Upper lobe of left lung (tissue), 6 donors: ENCODE results near the gene NFIX. TPM values are rescaled to one million over a fixed set of nuclear protein-coding genes. Genes with fewer than 3 reads are reported as not detected.

Experiments used
- ATAC-seq, 2 donors: fragments of 200-7000 bp; cut with Tn5 transposase; one replicate each; pipeline ENCODE4 v1.9.1; 2022; ENCODE audit warnings: mild to moderate bottlenecking in 2 of 2, moderate library complexity in 2 of 2; ENCODE audit not compliant: low FRiP score in 2 of 2
- DNase-seq, 2 donors: peaks; one replicate each; pipeline ENCODE4 v3.0.0-alpha.2; 2019 to 2020
- H3K27ac ChIP-seq, 4 donors: fragments of 200-600 bp; sonication (generic); one replicate each; pipeline ENCODE4 v1.5.1; 2016 to 2019
- H3K27me3 ChIP-seq, 4 donors: fragments of 200-600 bp; sonication (generic); one replicate each; pipeline ENCODE4 v1.5.1; 2017 to 2019
- H3K36me3 ChIP-seq, 4 donors: fragments of 200-600 bp; sonication (generic); one replicate each; pipeline ENCODE4 v1.5.1; 2016 to 2019
- H3K4me1 ChIP-seq, 4 donors: fragments of 200-600 bp; sonication (generic); one replicate each; pipeline ENCODE4 v1.5.1; 2018 to 2019
- H3K4me3 ChIP-seq, 4 donors: fragments of 200-600 bp; sonication (generic); one replicate each; pipeline ENCODE4 v1.5.1; 2017 to 2019; ENCODE audit warnings: mild to moderate bottlenecking in 2 of 4, moderate library complexity in 1 of 4
- H3K9me3 ChIP-seq, 4 donors: fragments of 200-600 bp; sonication (generic); one replicate each; pipeline ENCODE4 v1.5.1; 2018 to 2019
- EP300 ChIP-seq, 4 donors: sonication (generic); formaldehyde crosslinking; IDR thresholded peaks; one replicate each; pipeline ENCODE4 v1.5.1; 2017; ENCODE audit warnings: antibody characterized with exemption in 4 of 4, control low read depth in 2 of 4
- POLR2A ChIP-seq, 4 donors: fragments of 450-650 bp; IDR thresholded peaks; one replicate each; pipeline ENCODE4 v1.5.1; 2016 to 2017; ENCODE audit warnings: antibody characterized with exemption in 4 of 4, mild to moderate bottlenecking in 2 of 4
- POLR2AphosphoS5 ChIP-seq, 2 donors: sonication (generic); formaldehyde crosslinking; IDR thresholded peaks; one replicate each; pipeline ENCODE4 v1.5.1; 2017; ENCODE audit warnings: antibody characterized with exemption in 2 of 2
- WGBS, 2 donors: methylation state at CpG; one replicate each; pipeline ENCODE4 v1.1.5; 2017 to 2018; 5-methylcytosine and 5-hydroxymethylcytosine counted together
- total RNA-seq, 6 donors: library from RNA; depleted of rRNA in 4 of 6; stranded (reverse); fragments of >200 nt in 4 of 6; gene quantifications; one replicate each; pipeline versions ENCODE4 v1.1.0 to v1.2.1, GENCODE V29; 2016 to 2021
- TF ChIP-seq, protein P1 (sequence below), 6 experiments: fragments of 450-650 bp in 4 of 6; fragments of 200-600 bp in 2 of 6; sonication (generic) in 2 of 6; IDR thresholded peaks; one replicate each; pipeline ENCODE4 v1.5.1; 2016 to 2019; ENCODE audit warnings: antibody characterized with exemption in 6 of 6
- donor health status: DM: no; HTN: no; CAD: no; lungs with moderate emphysema.
- donor health status: DM: no; HTN: yes; CAD: no; lungs with severe emphysema.

The NFIX gene
- total RNA-seq, 6 donors from 2014 or later = 64.0 to 188 (median 107) TPM

DNA sequence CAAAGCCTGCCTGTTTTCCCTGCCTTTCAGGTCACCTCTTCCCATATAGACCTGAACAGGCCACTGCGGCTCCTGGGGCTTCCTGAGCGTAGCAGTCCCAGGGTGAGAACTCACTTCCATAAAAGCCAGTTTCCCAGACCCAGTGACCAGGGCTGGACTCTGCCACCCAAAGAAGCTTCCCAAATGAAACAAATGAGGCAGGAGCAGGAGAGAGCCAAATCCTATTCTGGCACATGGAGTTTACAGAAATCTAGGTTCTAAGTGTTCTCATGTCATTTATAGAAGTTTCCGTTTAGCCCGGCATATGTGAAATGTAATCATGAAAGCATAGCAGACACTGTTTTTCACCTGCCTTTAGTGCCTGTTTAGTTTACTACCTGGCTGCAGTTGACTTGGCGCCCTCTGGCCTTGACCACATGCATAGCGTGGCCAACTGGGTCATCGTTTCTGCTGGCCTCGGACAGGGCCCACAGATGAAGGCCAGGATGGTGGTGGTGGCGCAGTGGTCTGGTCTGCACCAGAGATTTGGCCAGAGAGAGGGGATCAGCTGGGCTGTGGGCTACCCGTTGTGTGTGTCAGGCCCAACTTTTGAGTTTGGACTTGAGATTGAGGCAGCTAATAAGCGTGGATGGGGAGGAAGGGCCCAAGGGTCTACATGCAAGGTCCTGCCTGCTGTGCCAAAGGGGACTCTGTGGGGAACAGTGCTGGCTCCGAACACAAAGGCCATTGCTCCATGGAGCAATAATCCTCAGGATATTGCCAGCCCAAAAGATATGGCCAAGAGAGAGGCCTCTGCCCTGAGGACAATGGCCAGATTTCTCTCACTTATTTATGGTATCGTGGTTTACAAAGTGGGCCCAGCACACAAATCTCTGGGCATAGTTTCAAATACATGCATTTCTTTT is 43.3 kb downstream of the NFIX start:
- no peaks in the 10 kb centered on the region for H3K27me3 ChIP-seq
- peak overlapping the region; percentile 68 to 89 (median 78) for H3K27ac ChIP-seq
- WGBS, 2 donors = 83 to 89% methylated on average over 13 of the region's 13 CpGs
- H3K9me3 ChIP-seq = no peaks in the 10 kb centered on the region
- DNase-seq (no peak), ATAC-seq (no peak)
- no peak for TF ChIP-seq EP300 (IDR thresholded peaks at IDR 0.05)
- TF ChIP-seq, protein P1, sequence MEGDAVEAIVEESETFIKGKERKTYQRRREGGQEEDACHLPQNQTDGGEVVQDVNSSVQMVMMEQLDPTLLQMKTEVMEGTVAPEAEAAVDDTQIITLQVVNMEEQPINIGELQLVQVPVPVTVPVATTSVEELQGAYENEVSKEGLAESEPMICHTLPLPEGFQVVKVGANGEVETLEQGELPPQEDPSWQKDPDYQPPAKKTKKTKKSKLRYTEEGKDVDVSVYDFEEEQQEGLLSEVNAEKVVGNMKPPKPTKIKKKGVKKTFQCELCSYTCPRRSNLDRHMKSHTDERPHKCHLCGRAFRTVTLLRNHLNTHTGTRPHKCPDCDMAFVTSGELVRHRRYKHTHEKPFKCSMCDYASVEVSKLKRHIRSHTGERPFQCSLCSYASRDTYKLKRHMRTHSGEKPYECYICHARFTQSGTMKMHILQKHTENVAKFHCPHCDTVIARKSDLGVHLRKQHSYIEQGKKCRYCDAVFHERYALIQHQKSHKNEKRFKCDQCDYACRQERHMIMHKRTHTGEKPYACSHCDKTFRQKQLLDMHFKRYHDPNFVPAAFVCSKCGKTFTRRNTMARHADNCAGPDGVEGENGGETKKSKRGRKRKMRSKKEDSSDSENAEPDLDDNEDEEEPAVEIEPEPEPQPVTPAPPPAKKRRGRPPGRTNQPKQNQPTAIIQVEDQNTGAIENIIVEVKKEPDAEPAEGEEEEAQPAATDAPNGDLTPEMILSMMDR (IDR thresholded peaks at IDR 0.05) = no peak
- H3K4me3 ChIP-seq = no peak overlapping the region
- peaks cover 77 to 93% (median 87%) of the 10 kb centered on the region in 4 donors for H3K4me1 ChIP-seq
- H3K36me3 ChIP-seq = no peaks in the 10 kb centered on the region

GRCh38 chr19:13039211-13039789 is 44.0 kb downstream of the NFIX start:
- H3K36me3 ChIP-seq = no peaks in the 10 kb centered on the region
- ATAC-seq = no peak
- no peaks in the 10 kb centered on the region for H3K9me3 ChIP-seq
- no peak for DNase-seq
- WGBS, 2 donors = 69 to 80% methylated on average over 6 to 8 of the region's 8 CpGs
- TF ChIP-seq EP300 (IDR thresholded peaks at IDR 0.05) = no peak
- no peak for TF ChIP-seq POLR2A (IDR thresholded peaks at IDR 0.05)
- TF ChIP-seq POLR2AphosphoS5 (IDR thresholded peaks at IDR 0.05) = no peak
- TF ChIP-seq, protein P1 (IDR thresholded peaks at IDR 0.05) = no peak
- peak overlapping the region; percentile 68 to 89 (median 78) for H3K27ac ChIP-seq
- no peaks in the 10 kb centered on the region for H3K27me3 ChIP-seq
- no peak overlapping the region for H3K4me3 ChIP-seq
- peaks cover 77 to 93% (median 88%) of the 10 kb centered on the region in 4 donors for H3K4me1 ChIP-seq

- WGBS, 2 donors = 59 to 68% methylated on average over 14 to 15 of the region's 15 CpGs
- H3K36me3 ChIP-seq = no peaks in the 10 kb centered on the region
- H3K27me3 ChIP-seq = no peaks in the 10 kb centered on the region
- TF ChIP-seq, protein P1 (IDR thresholded peaks at IDR 0.05) = no peak
- TF ChIP-seq EP300 (IDR thresholded peaks at IDR 0.05) (no peak), POLR2AphosphoS5 (IDR thresholded peaks at IDR 0.05) (no peak), POLR2A (IDR thresholded peaks at IDR 0.05) (no peak)
- DNase-seq = no peak
- ATAC-seq = peak in 1 of 2 donors; percentile 20
- peak overlapping the region; percentile 68 to 89 (median 78) for H3K27ac ChIP-seq
- no peak overlapping the region for H3K4me3 ChIP-seq
- no peaks in the 10 kb centered on the region for H3K9me3 ChIP-seq
- peaks cover 77 to 94% (median 89%) of the 10 kb centered on the region in 4 donors for H3K4me1 ChIP-seq
These were observed 45.1 kb downstream of the NFIX start for GRCh38 chr19:13040232-13040947.

DNA sequence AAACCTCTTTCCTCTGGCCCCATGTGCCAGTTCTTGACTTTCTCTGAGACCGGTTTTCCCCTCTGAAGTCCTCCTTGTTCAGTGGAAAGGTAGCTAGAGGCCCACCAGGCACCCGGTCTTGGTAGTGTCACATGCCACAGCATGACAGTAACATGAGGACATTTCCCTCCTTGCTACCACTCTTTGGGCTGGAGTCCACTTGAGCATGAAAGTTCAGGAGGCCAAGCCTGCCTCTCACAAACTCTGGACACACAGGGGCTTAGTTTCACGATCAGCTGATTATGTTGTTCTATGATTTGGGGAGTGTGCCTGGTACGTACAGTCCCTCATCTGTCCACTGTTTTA is 45.6 kb downstream of the NFIX start:
- DNase-seq = peak in 1 of 2 donors; percentile 59
- WGBS, 2 donors = 49 to 56% methylated on average over 4 of the region's 4 CpGs
- Histone ChIP-seq H3K27me3 (no peaks in the 10 kb centered on the region), H3K4me3 (no peak overlapping the region), H3K36me3 (no peaks in the 10 kb centered on the region), H3K4me1 (peaks cover 80 to 97% (median 91%) of the 10 kb centered on the region in 4 donors), H3K27ac (peak overlapping the region; percentile 68 to 89 (median 78)), H3K9me3 (no peaks in the 10 kb centered on the region)
- TF ChIP-seq EP300 (IDR thresholded peaks at IDR 0.05) (peak in 1 of 4 donors; percentile 2), POLR2A (IDR thresholded peaks at IDR 0.05) (no peak), POLR2AphosphoS5 (IDR thresholded peaks at IDR 0.05) (peak in 1 of 2 donors; percentile 9)
- TF ChIP-seq, protein P1 (IDR thresholded peaks at IDR 0.05) = no peak
- no peak for ATAC-seq
